GM04504 (cell line): Measurements from ENCODE around the gene TAS2R40.
"Not testable (repeated sequence)": the region's sequence is repeated elsewhere in the genome, so short reads cannot be mapped to it uniquely, and the experiment has no call there.

Experiments used
- DNase-seq: peaks from one replicate; pipeline ENCODE4 v3.0.0-alpha.2; 2012; ENCODE audit warnings: low read depth

The TAS2R40 gene

GRCh38 chr7:143221737-143222136 is at the start of gene TAS2R40:
Gene TAS2R40 (plus strand): TSS chr7:143222037. CDS start chr7:143222079, 42 bp downstream.
- no peak for DNase-seq

DNA sequence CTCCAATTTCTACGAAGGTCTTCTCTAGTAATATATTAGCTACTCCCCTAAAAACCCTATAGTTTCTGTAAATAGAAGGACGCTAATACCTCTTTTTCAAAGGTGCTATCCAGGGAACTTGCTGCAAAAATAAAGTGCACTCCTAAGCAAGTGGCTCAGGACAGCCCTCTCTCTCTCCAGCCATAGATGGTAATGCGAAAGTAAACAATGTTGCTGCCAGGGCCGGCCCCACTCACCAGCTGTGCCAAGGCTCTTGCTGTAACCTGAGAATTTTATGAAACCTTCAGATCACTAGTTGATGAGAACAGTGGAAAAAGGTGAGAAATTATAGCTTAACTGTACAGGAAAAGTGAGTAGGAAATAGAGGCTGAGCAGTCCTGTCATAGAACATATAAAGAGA is 49.5 kb upstream of the TAS2R40 start:
- DNase-seq = no peak

DNA sequence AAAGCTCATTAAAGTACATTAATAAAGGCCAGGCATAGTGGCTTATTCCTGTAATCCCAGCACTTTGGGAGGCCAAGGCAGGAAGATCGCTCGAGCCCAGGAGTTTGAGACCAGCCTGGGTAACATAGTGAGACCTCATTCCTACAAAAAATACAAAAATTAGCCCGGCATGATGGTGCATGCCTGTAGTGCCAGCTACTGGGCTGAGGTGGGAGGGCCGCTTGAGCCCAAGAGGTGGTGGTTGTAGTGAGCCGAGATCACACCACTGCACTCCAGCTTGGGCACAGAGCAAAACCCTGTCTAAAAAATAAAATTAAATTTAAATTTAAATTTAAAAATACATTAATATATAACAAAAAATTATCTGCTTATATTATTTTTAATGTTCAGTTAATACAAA is 45.7 kb upstream of the TAS2R40 start:
- DNase-seq = no peak

DNA sequence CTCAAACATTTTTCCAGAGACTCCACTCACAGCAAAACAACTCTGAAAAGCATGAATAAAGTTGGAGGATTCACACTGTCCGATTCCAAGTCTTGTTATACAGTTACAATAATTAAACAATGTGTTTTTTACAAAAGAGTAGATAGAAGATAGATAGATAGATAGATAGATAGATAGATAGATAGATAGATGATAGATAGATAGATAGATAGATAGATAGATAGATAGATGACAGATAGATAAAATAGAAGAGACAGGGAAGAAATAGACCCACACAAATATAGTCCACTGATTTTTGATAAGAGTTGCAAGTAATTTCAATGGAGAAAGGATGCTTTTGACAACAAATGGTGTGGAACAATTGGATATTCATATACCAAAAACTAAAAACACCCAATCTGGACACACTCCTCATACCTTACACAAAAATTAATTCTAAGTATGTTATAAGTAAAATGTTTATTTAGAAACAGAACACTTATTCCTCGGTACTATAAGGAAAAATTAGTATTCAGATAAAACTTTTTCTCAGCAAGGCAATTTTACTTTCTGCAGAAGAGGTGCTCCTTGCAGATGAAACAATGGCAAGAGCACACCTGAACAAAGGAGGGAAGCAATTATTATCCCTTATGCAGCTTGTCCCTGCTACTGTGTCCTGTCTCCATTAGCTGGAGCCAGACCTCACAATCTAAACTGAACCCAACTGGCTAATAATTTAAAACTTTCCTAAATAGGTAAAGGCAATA is 44.3 kb upstream of the TAS2R40 start:
- no peak for DNase-seq

GRCh38 chr7:143180771-143181170 is 41.1 kb upstream of the TAS2R40 start:
- DNase-seq = not testable (repeated sequence)

DNA sequence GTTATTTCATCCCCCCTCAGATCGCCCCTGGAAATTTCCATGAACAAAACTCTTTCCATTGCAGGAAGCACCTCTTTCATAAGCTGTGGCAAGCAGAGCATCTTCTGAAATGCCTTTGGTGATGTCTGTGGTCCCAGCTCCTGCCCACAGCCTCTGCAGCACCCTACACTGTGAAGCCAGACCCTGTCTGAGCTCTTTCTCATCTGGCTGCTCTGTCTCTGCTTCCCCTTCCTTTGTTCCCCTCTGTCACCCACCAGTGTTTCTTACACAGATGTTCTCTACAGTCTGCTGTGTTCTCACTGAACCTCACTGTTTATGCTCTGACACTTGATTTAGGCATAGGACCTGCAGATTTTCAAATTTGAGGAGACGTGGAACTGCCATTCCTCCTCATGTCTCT is 40.5 kb upstream of the TAS2R40 start:
- no peak for DNase-seq

- DNase-seq = no peak
Measured at GRCh38 chr7:143183024-143183423, 38.8 kb upstream of the TAS2R40 start, which contains the start of gene TAS2R39. Gene TAS2R39 (plus strand): TSS chr7:143183419. CDS start chr7:143183419, 0 bp downstream.

DNA sequence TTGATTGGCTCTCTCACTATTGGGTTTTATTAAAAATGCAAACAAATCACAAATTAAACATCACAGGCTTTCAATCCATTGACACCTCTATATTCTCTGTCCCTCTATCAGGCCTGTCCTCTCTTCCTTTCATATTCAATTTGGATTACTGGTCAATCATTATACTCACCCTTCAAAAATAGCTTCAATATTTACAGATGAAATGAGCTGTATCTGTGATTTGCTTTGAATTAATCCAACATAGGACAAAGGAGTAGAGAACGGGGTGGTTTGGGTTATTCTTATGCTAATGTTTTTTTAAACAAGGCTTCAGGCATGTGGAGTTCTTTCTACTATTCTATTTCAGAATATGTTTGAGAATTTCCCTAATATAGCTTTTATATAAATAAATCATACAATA is 36.3 kb upstream of the TAS2R40 start:
- no peak for DNase-seq

- DNase-seq = no peak
Measured at GRCh38 chr7:143188994-143189393, 32.8 kb upstream of the TAS2R40 start.

- no peak for DNase-seq
Measured at GRCh38 chr7:143193880-143194279, 28.0 kb upstream of the TAS2R40 start.

- DNase-seq = no peak
Measured at GRCh38 chr7:143199040-143199439, 22.8 kb upstream of the TAS2R40 start.

- DNase-seq = no peak
Measured at GRCh38 chr7:143202161-143202560, 19.7 kb upstream of the TAS2R40 start.

- no peak for DNase-seq
Measured at GRCh38 chr7:143203386-143203785, 18.5 kb upstream of the TAS2R40 start.

GRCh38 chr7:143205560-143206293 is 16.1 kb upstream of the TAS2R40 start:
- DNase-seq = no peak

GRCh38 chr7:143210541-143210940 is 11.3 kb upstream of the TAS2R40 start:
- DNase-seq = no peak

DNA sequence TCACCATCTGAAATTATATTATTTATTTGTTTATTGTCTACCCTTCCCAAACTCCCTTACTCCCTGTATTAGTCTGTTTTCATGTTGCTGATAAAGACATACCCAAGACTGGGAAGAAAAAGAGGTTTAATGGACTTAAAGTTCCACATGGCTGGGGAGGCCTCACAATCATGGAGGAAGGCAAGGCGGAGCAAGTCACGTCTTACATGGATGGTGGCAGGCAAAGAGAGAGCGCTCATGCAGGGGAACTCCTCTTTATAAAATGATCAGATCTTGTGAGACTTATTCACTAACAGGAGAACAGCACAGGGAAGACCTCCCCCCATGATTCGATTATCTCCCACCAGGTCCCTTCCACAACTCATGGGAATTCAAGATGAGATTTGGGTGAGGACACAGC is 8.4 kb upstream of the TAS2R40 start:
- DNase-seq = not testable (repeated sequence)

DNA sequence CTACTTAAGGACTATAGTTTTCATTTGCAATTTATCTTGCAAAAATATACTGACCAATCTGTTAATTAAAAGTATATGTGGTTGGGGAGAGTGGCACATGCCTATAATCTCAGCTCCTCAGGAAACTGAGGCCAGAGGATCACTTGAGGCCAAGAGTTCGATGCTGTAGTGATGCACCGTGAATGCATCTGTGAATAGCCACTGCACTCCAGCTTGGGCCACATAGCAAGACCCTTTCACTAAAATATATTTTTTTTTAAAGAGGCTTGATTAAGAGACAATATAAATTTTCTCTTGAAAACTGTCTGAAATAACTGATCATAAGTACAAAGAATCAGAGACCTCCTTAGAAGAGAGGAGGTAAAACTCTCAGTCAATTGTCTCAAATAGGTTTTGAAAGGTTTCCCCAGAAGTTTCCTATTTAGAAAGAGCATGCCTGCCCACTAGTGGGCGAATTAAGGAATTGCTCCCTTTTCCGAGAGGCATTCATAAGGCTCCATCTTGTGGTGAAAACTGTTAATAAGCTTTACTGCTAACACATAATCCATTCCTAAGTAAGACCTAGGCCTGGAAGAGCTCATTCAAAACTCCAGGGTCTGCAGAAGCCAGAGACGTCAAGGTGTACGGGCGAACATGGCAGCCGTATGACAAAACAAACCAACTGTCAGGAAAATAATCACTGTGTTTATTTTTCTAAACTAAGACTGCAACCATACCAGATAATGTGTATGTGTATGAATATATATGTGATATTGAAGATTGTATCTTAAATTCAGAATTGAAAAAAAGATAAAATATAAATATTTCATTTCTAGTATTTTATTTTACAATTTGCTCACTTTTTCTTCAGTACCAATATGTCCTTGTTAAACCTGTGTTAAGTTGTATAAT is 6.8 kb upstream of the TAS2R40 start:
- peak; percentile 55 for DNase-seq

DNA sequence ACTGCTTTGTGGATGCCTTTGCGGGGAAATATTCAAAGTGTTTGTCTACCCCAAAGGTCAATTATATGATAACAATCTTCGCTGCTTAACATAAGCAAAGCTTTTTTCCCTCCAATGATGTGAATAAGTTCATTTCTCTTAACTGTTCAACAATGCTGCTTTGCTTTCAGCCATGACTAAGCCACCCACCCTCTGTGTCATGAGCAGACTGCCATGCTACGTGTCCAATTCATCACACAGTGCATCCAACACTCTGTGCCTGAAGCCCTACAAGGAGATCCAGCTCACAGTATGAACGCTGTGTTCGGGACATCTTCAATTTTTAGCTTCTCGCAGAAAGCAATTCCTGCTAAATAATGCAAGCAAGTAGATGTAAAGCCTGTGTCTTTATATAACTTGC is 5.7 kb upstream of the TAS2R40 start:
- DNase-seq = no peak

DNA sequence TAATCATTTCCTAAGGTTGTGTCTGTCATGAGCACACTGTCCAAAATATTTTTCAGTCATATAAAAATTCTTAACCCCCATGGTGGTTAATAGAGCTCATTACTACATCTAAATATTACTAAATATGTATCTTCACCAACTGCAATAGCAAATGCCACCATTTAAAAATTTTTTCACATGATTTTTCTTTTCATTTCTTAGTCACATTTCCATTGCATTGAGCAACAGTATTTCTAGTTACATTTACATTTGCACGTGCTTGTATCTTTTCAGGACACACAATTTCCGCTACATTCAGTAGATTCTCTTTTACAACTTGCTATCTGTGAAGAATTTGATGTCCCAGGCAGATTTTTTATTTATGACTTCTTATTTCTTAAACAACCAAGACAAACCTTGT is 5.2 kb upstream of the TAS2R40 start:
- DNase-seq = no peak

- no peak for DNase-seq
Measured at GRCh38 chr7:143217806-143218205, 4.0 kb upstream of the TAS2R40 start.

GRCh38 chr7:143221286-143221685 is 551 bp upstream of the TAS2R40 start:
- no peak for DNase-seq

DNA sequence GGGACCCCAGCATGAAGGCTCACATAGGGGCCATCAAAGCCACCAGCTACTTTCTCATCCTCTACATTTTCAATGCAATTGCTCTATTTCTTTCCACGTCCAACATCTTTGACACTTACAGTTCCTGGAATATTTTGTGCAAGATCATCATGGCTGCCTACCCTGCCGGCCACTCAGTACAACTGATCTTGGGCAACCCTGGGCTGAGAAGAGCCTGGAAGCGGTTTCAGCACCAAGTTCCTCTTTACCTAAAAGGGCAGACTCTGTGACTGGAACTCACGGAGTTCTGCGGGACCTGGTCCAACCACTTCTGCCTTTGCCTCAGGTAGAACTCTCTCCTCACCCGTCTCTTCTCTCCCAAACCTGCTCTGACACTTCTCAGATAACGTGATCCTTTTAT is 945 bp downstream of the TAS2R40 start:
- no peak for DNase-seq
